DND-41 (cell line): ENCODE data around the gene GOLGA7B.

Source experiments
- EZH2 ChIP-seq: IDR thresholded peaks from 3 replicates; pipeline ENCODE4 v1.6.1; 2012; ENCODE audit warnings: borderline replicate concordance, low read depth, mild to moderate bottlenecking, moderate library complexity, low read length, inconsistent platforms; ENCODE audit not compliant: severe bottlenecking
- TF ChIP-seq, protein P1 (sequence below): IDR thresholded peaks from 2 replicates; pipeline ENCODE4 v1.5.1; 2012; ENCODE audit warnings: borderline replicate concordance, low read length, moderate library complexity, mild to moderate bottlenecking; ENCODE audit not compliant: poor library complexity, severe bottlenecking; ENCODE audit errors: extremely low read depth

DNA sequence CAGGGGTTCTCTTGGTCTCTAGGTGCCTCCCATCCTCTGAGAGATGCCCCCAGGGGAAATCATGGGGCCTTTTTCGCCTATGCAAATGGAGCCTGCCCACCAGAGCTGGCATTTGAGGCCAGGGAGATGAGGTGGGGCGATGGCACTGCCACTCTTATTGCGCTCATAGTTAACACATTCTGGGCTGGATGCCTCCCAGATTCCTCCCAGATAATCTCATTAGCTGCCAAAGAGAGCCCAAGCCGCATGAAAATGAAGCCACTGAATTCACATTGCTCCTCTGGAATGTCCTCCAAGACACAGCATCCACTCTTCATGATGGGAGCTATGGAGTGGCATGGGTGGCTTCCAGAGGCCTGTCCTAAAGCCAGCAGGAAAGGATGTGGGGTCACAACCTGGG, 61.0 kb downstream of the GOLGA7B start:
- TF ChIP-seq, protein P1, sequence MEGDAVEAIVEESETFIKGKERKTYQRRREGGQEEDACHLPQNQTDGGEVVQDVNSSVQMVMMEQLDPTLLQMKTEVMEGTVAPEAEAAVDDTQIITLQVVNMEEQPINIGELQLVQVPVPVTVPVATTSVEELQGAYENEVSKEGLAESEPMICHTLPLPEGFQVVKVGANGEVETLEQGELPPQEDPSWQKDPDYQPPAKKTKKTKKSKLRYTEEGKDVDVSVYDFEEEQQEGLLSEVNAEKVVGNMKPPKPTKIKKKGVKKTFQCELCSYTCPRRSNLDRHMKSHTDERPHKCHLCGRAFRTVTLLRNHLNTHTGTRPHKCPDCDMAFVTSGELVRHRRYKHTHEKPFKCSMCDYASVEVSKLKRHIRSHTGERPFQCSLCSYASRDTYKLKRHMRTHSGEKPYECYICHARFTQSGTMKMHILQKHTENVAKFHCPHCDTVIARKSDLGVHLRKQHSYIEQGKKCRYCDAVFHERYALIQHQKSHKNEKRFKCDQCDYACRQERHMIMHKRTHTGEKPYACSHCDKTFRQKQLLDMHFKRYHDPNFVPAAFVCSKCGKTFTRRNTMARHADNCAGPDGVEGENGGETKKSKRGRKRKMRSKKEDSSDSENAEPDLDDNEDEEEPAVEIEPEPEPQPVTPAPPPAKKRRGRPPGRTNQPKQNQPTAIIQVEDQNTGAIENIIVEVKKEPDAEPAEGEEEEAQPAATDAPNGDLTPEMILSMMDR: no peak
- TF ChIP-seq EZH2: no peak
